ENCODE results near the gene C10orf71. TPM values are rescaled to one million over a fixed set of nuclear protein-coding genes. Genes with fewer than 3 reads are reported as not detected.

C10orf71 gene
- total RNA-seq, 3 donors from 2014 or later: not detected

- H3K4me3 ChIP-seq: no peak overlapping the region
- no peak for DNase-seq (ENCODE audit: low spot score in 2 of 2)
- no peaks in the 10 kb centered on the region for H3K27me3 ChIP-seq
- intact Hi-C loops (cut with DNase I; ENCODE audit: low total_unique reads): no loop called here
- no peaks in the 10 kb centered on the region for H3K36me3 ChIP-seq
- no peaks in the 10 kb centered on the region for H3K9me3 ChIP-seq
- H3K27ac ChIP-seq: no peak overlapping the region
- no peaks in the 10 kb centered on the region for H3K4me1 ChIP-seq
- TF ChIP-seq CTCF (IDR thresholded peaks at IDR 0.05): no peak
Observed at GRCh38 chr10:49290607-49291006, 8.4 kb upstream of the C10orf71 start.

GRCh38 chr10:49292565-49293207 lies 6.3 kb upstream of the C10orf71 start:
- no peaks in the 10 kb centered on the region for H3K27me3 ChIP-seq
- H3K4me1 ChIP-seq: no peaks in the 10 kb centered on the region
- no peak overlapping the region for H3K27ac ChIP-seq
- TF ChIP-seq CTCF (IDR thresholded peaks at IDR 0.05) (no peak), POLR2A (IDR thresholded peaks at IDR 0.05) (no peak), POLR2AphosphoS5 (IDR thresholded peaks at IDR 0.05) (no peak)
- no peaks in the 10 kb centered on the region for H3K36me3 ChIP-seq
- no peak overlapping the region for H3K4me3 ChIP-seq
- intact Hi-C loops (cut with DNase I; ENCODE audit: low total_unique reads): no loop called here
- no peaks in the 10 kb centered on the region for H3K9me3 ChIP-seq
- no peak for DNase-seq (ENCODE audit: low spot score in 2 of 2)

- Histone ChIP-seq H3K27ac (no peak overlapping the region), H3K27me3 (no peaks in the 10 kb centered on the region), H3K36me3 (no peaks in the 10 kb centered on the region), H3K4me3 (no peak overlapping the region), H3K9me3 (no peaks in the 10 kb centered on the region), H3K4me1 (no peaks in the 10 kb centered on the region)
- intact Hi-C loops (cut with DNase I; ENCODE audit: low total_unique reads): no loop called here
- DNase-seq (ENCODE audit: low spot score in 2 of 2): no peak
- TF ChIP-seq CTCF (IDR thresholded peaks at IDR 0.05): no peak
- TF ChIP-seq POLR2AphosphoS5 (IDR thresholded peaks at IDR 0.05): no peak
- TF ChIP-seq POLR2A (IDR thresholded peaks at IDR 0.05): no peak
Observed at GRCh38 chr10:49293208-49293603, 5.8 kb upstream of the C10orf71 start.

- Histone ChIP-seq H3K27me3 (no peaks in the 10 kb centered on the region), H3K9me3 (no peaks in the 10 kb centered on the region), H3K27ac (no peak overlapping the region), H3K4me1 (no peaks in the 10 kb centered on the region), H3K4me3 (no peak overlapping the region), H3K36me3 (no peaks in the 10 kb centered on the region)
- no peak for DNase-seq (ENCODE audit: low spot score in 2 of 2)
- TF ChIP-seq CTCF (IDR thresholded peaks at IDR 0.05) (no peak), POLR2A (IDR thresholded peaks at IDR 0.05) (no peak), POLR2AphosphoS5 (IDR thresholded peaks at IDR 0.05) (no peak)
- intact Hi-C loops (cut with DNase I; ENCODE audit: low total_unique reads): no loop called here
Observed at GRCh38 chr10:49294731-49295130, 4.2 kb upstream of the C10orf71 start.

GRCh38 chr10:49295297-49295696 lies 3.7 kb upstream of the C10orf71 start:
- intact Hi-C loops (cut with DNase I; ENCODE audit: low total_unique reads): no loop called here
- no peak for DNase-seq (ENCODE audit: low spot score in 2 of 2)
- no peaks in the 10 kb centered on the region for H3K27me3 ChIP-seq
- no peaks in the 10 kb centered on the region for H3K36me3 ChIP-seq
- H3K4me1 ChIP-seq: no peaks in the 10 kb centered on the region
- H3K9me3 ChIP-seq: no peaks in the 10 kb centered on the region
- H3K4me3 ChIP-seq: no peak overlapping the region
- H3K27ac ChIP-seq: no peak overlapping the region
- TF ChIP-seq POLR2AphosphoS5 (IDR thresholded peaks at IDR 0.05): no peak
- no peak for TF ChIP-seq POLR2A (IDR thresholded peaks at IDR 0.05)
- no peak for TF ChIP-seq CTCF (IDR thresholded peaks at IDR 0.05)

Measured in breast epithelium (tissue), 4 donors.